ENCODE results near the gene CRMP1. TPM values are rescaled to one million over a fixed set of nuclear protein-coding genes. Genes with fewer than 3 reads are reported as not detected.

CRMP1 gene
- total RNA-seq, 1 experiment from 2014 or later, result not detected

- intact Hi-C loops (cut with micrococcal nuclease), result no loop called here
- no peak for TF ChIP-seq CTCF (IDR thresholded peaks at IDR 0.05; ENCODE audit: unreplicated experiment)
- H3K27me3 Mint-ChIP-seq (ENCODE audit: insufficient read depth, unreplicated experiment), result no peaks in the 10 kb centered on the region
- no peak overlapping the region for H3K4me3 Mint-ChIP-seq (ENCODE audit: unreplicated experiment)
- no peak for DNase-seq (ENCODE audit: unreplicated experiment)
- peaks cover 19% of the 10 kb centered on the region for H3K9me3 Mint-ChIP-seq (ENCODE audit: unreplicated experiment)
- no peak overlapping the region for H3K27ac Mint-ChIP-seq (ENCODE audit: low read depth, unreplicated experiment)
- no peaks in the 10 kb centered on the region for H3K4me1 Mint-ChIP-seq (ENCODE audit: insufficient read depth, unreplicated experiment)
- CTCF ChIA-PET, result interaction anchor here (1.1 kb wide), 1 partner anchor 101 kb away, joined by 3 read pairs; no protein-coding TSS in a partner anchor
- BruUV-seq (replicated peaks), result no TSS peak
- POLR2A ChIA-PET, result no interaction called here
- peaks cover 7% of the 10 kb centered on the region for H3K36me3 Mint-ChIP-seq (ENCODE audit: insufficient read depth, unreplicated experiment)
These were observed 22.2 kb downstream of the CRMP1 start for GRCh38 chr4:5870701-5871100.

- Mint-ChIP-seq H3K36me3 (ENCODE audit: insufficient read depth, unreplicated experiment) (peaks cover under 1% of the 10 kb centered on the region), H3K9me3 (ENCODE audit: unreplicated experiment) (peaks cover 19% of the 10 kb centered on the region), H3K4me3 (ENCODE audit: unreplicated experiment) (no peak overlapping the region), H3K4me1 (ENCODE audit: insufficient read depth, unreplicated experiment) (no peaks in the 10 kb centered on the region), H3K27ac (ENCODE audit: low read depth, unreplicated experiment) (no peak overlapping the region), H3K27me3 (ENCODE audit: insufficient read depth, unreplicated experiment) (no peaks in the 10 kb centered on the region)
- intact Hi-C loops (cut with micrococcal nuclease), result no loop called here
- ChIA-PET POLR2A (no interaction called here), CTCF (interaction anchor here (1.1 kb wide), 1 partner anchor 102 kb away, joined by 3 read pairs; no protein-coding TSS in a partner anchor)
- no peak for TF ChIP-seq CTCF (IDR thresholded peaks at IDR 0.05; ENCODE audit: unreplicated experiment)
- BruUV-seq (replicated peaks), result no TSS peak
- no peak for DNase-seq (ENCODE audit: unreplicated experiment)
These were observed 22.8 kb downstream of the CRMP1 start for GRCh38 chr4:5869966-5870619.

GRCh38 chr4:5867866-5868265 is 25.0 kb downstream of the CRMP1 start:
- intact Hi-C loops (cut with micrococcal nuclease), result no loop called here
- no peak for DNase-seq (ENCODE audit: unreplicated experiment)
- Mint-ChIP-seq H3K36me3 (ENCODE audit: insufficient read depth, unreplicated experiment) (no peaks in the 10 kb centered on the region), H3K27ac (ENCODE audit: low read depth, unreplicated experiment) (no peak overlapping the region), H3K4me1 (ENCODE audit: insufficient read depth, unreplicated experiment) (no peaks in the 10 kb centered on the region), H3K4me3 (ENCODE audit: unreplicated experiment) (no peak overlapping the region), H3K27me3 (ENCODE audit: insufficient read depth, unreplicated experiment) (no peaks in the 10 kb centered on the region), H3K9me3 (ENCODE audit: unreplicated experiment) (no peaks in the 10 kb centered on the region)
- ChIA-PET CTCF (interaction anchor here (0.6 to 0.7 kb wide), 2 partner anchors 682 to 758 kb away, joined by 3 read pairs; no protein-coding TSS in a partner anchor), POLR2A (interaction anchor here (1.5 kb wide), 1 partner anchor 10 kb away, joined by 3 read pairs; no protein-coding TSS in a partner anchor)
- no TSS peak for BruUV-seq (replicated peaks)
- no peak for TF ChIP-seq CTCF (IDR thresholded peaks at IDR 0.05; ENCODE audit: unreplicated experiment)

GRCh38 chr4:5866841-5867813 is 25.8 kb downstream of the CRMP1 start:
- H3K27me3 Mint-ChIP-seq (ENCODE audit: insufficient read depth, unreplicated experiment), result no peaks in the 10 kb centered on the region
- no peak overlapping the region for H3K4me3 Mint-ChIP-seq (ENCODE audit: unreplicated experiment)
- no peak for DNase-seq (ENCODE audit: unreplicated experiment)
- no peaks in the 10 kb centered on the region for H3K4me1 Mint-ChIP-seq (ENCODE audit: insufficient read depth, unreplicated experiment)
- no peaks in the 10 kb centered on the region for H3K36me3 Mint-ChIP-seq (ENCODE audit: insufficient read depth, unreplicated experiment)
- ChIA-PET CTCF (interaction anchor here (0.6 kb wide), 1 partner anchor 758 kb away, joined by 3 read pairs; no protein-coding TSS in a partner anchor), POLR2A (no interaction called here)
- no peaks in the 10 kb centered on the region for H3K9me3 Mint-ChIP-seq (ENCODE audit: unreplicated experiment)
- no peak for TF ChIP-seq CTCF (IDR thresholded peaks at IDR 0.05; ENCODE audit: unreplicated experiment)
- no peak overlapping the region for H3K27ac Mint-ChIP-seq (ENCODE audit: low read depth, unreplicated experiment)
- no TSS peak for BruUV-seq (replicated peaks)
- intact Hi-C loops (cut with micrococcal nuclease), result no loop called here

Data from MCF 10A (cell line).